Lung (tissue), 12 donors: ENCODE measurements around the gene PRKCSH. TPM values are rescaled to one million over a fixed set of nuclear protein-coding genes. Genes with fewer than 3 reads are reported as not detected.

Experiments
- ATAC-seq: fragments of 200-7000 bp; cut with Tn5 transposase; one replicate; pipeline ENCODE4 v1.9.1; 2020; ENCODE audit warnings: moderate number of reproducible peaks; ENCODE audit not compliant: insufficient read depth, low FRiP score
- DNase-seq, 3 donors: peaks; one replicate each; pipeline ENCODE4 v3.0.0-alpha.2; 2013 to 2017
- H3K27ac ChIP-seq, 2 donors: one replicate each; pipeline ENCODE4 v1.5.1; 2013; ENCODE audit warnings: mild to moderate bottlenecking in 2 of 2, moderate library complexity in 2 of 2, control low read depth in 1 of 2, inconsistent platforms in 1 of 2, low read depth in 1 of 2, low read length in 1 of 2
- H3K27me3 ChIP-seq, 3 donors: one replicate each; pipeline ENCODE4 v1.5.1; 2013; ENCODE audit warnings: low read length in 2 of 3; ENCODE audit not compliant: control insufficient read depth in 3 of 3, insufficient read depth in 3 of 3
- H3K36me3 ChIP-seq, 4 donors: one replicate each; pipeline ENCODE4 v1.5.1; 2013; ENCODE audit warnings: low read length in 4 of 4, mild to moderate bottlenecking in 1 of 4, moderate library complexity in 1 of 4; ENCODE audit not compliant: control insufficient read depth in 4 of 4, insufficient read depth in 4 of 4
- H3K4me1 ChIP-seq, 5 donors: one replicate each; pipeline ENCODE4 v1.5.1; 2013; ENCODE audit warnings: low read length in 5 of 5, mild to moderate bottlenecking in 2 of 5, moderate library complexity in 1 of 5; ENCODE audit not compliant: control insufficient read depth in 5 of 5, insufficient read depth in 5 of 5
- H3K4me3 ChIP-seq: one replicate; pipeline ENCODE4 v1.5.1; 2013; ENCODE audit warnings: mild to moderate bottlenecking, control low read depth, moderate library complexity
- H3K9ac ChIP-seq, 2 donors: one replicate each; pipeline ENCODE4 v1.5.1; 2013; ENCODE audit warnings: low read length in 2 of 2, control low read depth in 1 of 2; ENCODE audit not compliant: insufficient read depth in 1 of 2
- H3K9me3 ChIP-seq, 4 donors: one replicate each; pipeline ENCODE4 v1.5.1; 2013; ENCODE audit warnings: low read length in 3 of 4, mild to moderate bottlenecking in 1 of 4, moderate library complexity in 1 of 4; ENCODE audit not compliant: control insufficient read depth in 4 of 4, insufficient read depth in 3 of 4
- WGBS, 2 donors: extraction: QIAGEN DNeasy Blood & Tissue Kit; methylation state at CpG; one replicate each; pipeline ENCODE4 v1.1.7; 2013; 5-methylcytosine and 5-hydroxymethylcytosine counted together
- polyA plus RNA-seq, 2 donors: library from polyadenylated mRNA; stranded (reverse); fragments of 200-250 nt; gene quantifications; one replicate each; pipeline ENCODE4 v1.2.1, GENCODE V29; 2013
- total RNA-seq, 2 donors: library from RNA; depleted of rRNA in 1 of 2; stranded (reverse); fragments of >200 nt in 1 of 2; gene quantifications; one replicate each; pipeline ENCODE4 v1.2.1, GENCODE V29; 2014 to 2021
- TF ChIP-seq, protein P1 (sequence below): IDR thresholded peaks from 2 replicates; pipeline ENCODE4 v1.5.1; 2012; ENCODE audit warnings: mild to moderate bottlenecking; ENCODE audit errors: control extremely low read depth, extremely low read depth
- donor health status: control.
- donor health status: control.
- donor health status: Bipolar disorder and iron deficiency.
- donor health status: healthy.
- donor health status: DM: yes; HTN: yes; CAD: no.

PRKCSH gene
- total and polyA plus RNA-seq, 4 donors: 115 to 315 (median 158) TPM

DNA sequence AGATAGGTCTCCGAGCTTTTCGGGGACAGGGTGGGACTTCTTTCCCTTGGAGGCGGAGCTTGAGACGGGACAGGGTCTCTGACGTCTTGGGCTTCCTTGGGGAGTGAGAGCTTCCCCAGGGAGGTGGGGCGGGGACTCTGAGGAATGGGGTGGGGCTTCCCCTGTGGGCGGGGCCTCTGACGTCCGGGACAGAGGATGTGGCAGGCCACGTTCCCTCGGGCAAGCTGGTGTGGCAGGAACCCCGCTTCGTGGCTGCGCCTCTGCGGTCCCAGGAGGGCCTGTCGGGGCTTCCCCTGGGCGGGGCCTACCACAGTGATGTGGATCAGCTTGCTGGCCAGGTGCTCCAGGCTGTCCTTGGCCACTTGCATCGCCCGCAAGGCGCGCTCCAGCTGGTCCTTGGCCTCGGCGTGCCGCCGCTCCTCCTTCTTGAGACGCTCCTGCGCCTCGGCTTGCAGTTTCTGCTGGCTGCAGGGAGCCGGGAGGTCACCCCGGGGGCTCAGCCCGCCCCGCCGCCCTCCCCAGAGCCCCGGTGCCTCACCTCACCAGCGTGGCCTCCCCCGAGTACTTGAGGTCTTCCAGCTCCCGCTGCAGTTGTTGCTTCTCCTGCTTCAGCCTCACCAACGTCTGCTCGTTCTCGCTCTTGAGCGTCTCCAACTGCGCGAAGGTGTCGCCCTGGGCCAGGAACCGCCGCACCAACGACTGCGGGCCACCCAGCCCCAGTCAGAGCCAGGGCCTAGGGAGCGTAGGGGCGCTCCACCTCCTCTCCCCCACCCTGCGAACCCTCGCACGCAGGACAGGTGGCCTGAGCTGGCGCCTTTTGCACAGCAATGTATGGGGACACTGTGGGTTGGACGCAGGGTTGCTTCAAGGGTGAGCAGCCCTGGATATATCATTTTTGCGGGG, 13.0 kb upstream of the PRKCSH start:
- DNase-seq (peak; percentile 48 to 66 (median 54)), ATAC-seq (peak; percentile 80)
- Histone ChIP-seq H3K27me3 (peaks cover 0 to 52% (median 42%) of the 10 kb centered on the region in 3 donors), H3K9me3 (peaks cover 0 to 2% (median 0%) of the 10 kb centered on the region in 4 donors), H3K9ac (no peak overlapping the region), H3K36me3 (no peaks in the 10 kb centered on the region), H3K4me1 (peaks cover 0 to 21% (median 10%) of the 10 kb centered on the region in 5 donors), H3K4me3 (no peak overlapping the region), H3K27ac (peak overlapping the region in 1 of 2 donors; percentile 71)
- WGBS, 2 donors: 4 to 6% methylated on average over 52 to 56 of the region's 56 CpGs
- TF ChIP-seq, protein P1, sequence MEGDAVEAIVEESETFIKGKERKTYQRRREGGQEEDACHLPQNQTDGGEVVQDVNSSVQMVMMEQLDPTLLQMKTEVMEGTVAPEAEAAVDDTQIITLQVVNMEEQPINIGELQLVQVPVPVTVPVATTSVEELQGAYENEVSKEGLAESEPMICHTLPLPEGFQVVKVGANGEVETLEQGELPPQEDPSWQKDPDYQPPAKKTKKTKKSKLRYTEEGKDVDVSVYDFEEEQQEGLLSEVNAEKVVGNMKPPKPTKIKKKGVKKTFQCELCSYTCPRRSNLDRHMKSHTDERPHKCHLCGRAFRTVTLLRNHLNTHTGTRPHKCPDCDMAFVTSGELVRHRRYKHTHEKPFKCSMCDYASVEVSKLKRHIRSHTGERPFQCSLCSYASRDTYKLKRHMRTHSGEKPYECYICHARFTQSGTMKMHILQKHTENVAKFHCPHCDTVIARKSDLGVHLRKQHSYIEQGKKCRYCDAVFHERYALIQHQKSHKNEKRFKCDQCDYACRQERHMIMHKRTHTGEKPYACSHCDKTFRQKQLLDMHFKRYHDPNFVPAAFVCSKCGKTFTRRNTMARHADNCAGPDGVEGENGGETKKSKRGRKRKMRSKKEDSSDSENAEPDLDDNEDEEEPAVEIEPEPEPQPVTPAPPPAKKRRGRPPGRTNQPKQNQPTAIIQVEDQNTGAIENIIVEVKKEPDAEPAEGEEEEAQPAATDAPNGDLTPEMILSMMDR: no peak

DNA sequence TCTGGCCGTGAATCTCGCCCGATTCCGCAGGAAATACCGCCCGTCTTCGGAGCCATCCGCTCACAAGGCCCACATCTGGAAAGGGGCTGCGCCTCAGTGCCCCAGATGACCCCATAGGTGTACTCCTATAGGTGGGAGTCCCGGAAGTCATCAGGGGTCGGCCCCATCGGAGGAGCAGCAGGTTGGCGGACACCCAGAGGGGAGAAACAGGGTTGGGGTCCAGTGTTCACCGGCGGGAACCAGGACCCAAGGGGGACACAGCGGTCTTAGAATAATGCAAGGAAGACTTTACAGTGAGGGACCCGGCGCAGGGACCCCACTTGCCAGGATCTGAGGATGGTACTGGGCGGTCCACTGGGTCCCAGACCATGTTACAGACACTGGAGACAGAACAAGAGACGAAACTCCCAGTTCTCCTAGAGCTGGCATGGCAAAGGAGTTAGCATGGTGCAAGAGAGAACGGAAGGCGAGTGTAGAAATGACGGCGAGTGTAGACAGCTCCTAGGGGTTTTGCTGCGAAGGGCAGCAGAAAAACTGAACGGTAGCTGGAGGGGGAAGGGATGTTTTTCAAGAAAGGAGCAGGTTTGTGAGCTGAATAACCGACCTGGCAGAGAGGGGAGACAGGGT, 12.2 kb upstream of the PRKCSH start:
- Histone ChIP-seq H3K4me1 (peaks cover 0 to 21% (median 10%) of the 10 kb centered on the region in 5 donors), H3K36me3 (no peaks in the 10 kb centered on the region), H3K9ac (no peak overlapping the region), H3K9me3 (peaks cover 0 to 2% (median 0%) of the 10 kb centered on the region in 4 donors), H3K4me3 (no peak overlapping the region), H3K27me3 (peaks cover 0 to 49% (median 38%) of the 10 kb centered on the region in 3 donors), H3K27ac (no peak overlapping the region)
- WGBS, 2 donors: 32 to 40% methylated on average over 27 of the region's 27 CpGs
- ATAC-seq: no peak
- TF ChIP-seq, protein P1: no peak
- DNase-seq: no peak

DNA sequence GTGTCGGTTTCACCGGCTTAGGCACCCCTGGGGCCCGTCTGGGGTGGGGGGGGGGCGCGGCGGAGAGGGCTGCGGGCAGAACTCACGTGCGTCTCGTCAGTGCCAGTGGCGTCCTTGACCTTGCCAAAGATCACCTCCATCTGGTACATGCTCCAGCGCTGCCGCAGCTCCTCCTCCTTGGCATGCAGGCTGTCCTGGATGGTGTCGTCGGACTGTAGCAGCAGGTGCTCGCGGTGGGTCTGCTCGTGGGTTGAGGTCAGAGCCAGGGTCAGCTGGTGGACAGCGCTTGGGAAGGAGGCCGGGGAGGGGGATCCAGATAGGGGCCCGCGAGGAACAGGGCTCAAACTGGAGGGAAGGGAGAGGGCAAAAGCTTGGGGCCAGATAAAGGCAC, 11.6 kb upstream of the PRKCSH start:
- H3K4me1 ChIP-seq: peaks cover 0 to 21% (median 10%) of the 10 kb centered on the region in 5 donors

More for the DNA sequence above, 11.6 kb upstream of the PRKCSH start:
- no peak overlapping the region for H3K9ac ChIP-seq
- no peak for ATAC-seq
- 15 to 25% methylated on average over 15 to 22 of the region's 22 CpGs for WGBS, 2 donors
- peaks cover 0 to 47% (median 36%) of the 10 kb centered on the region in 3 donors for H3K27me3 ChIP-seq
- peaks cover 0 to 2% (median 0%) of the 10 kb centered on the region in 4 donors for H3K9me3 ChIP-seq
- no peaks in the 10 kb centered on the region for H3K36me3 ChIP-seq
- TF ChIP-seq, protein P1: no peak
- no peak for DNase-seq
- no peak overlapping the region for H3K27ac ChIP-seq
- no peak overlapping the region for H3K4me3 ChIP-seq
